HepG2 (cell line): ENCODE measurements around the gene TNFSF10. TPM values are rescaled to one million over a fixed set of nuclear protein-coding genes. Genes with fewer than 3 reads are reported as not detected.

Source experiments
- ATAC-seq: fragments of 200-7000 bp; cut with Tn5 transposase; 3 replicates; pipeline ENCODE4 v1.9.1; 2020; ENCODE audit warnings: mild to moderate bottlenecking, moderate library complexity
- BruUV-seq: library from RNA; stranded (reverse); fragments of 400-500 nt; replicated peaks from 2 replicates; lab custom pipeline; 2021; lab: Mats Ljungman, UMichigan
- CTCF ChIA-PET: fragments of 300-600 bp; formaldehyde crosslinking; extraction: SDS; loops from one replicate; lab custom pipeline; 2021; ENCODE audit warnings: low total read pairs, inconsistent platforms, low intra/inter-chr PET ratio; lab: Yijun Ruan, JAX
- POLR2A ChIA-PET: fragments of 350-600 bp; sonication (Branson Sonifier 250); formaldehyde crosslinking; loops from one replicate; lab custom pipeline; 2020; ENCODE audit warnings: antibody characterized with exemption, inconsistent platforms; lab: Yijun Ruan, JAX
- DNase-seq: peaks from one replicate; pipeline ENCODE4 v3.0.0-alpha.2; 2015; ENCODE audit warnings: low spot score
- FAIRE-seq: peaks from 3 replicates; lab custom pipeline; 2011; peaks lifted over from hg19 to GRCh38; lab: Jason Lieb, UNC
- H2AFZ ChIP-seq: one replicate; pipeline ENCODE4 v1.6.1; 2011; ENCODE audit warnings: low read length, inconsistent platforms
- H3K27ac ChIP-seq: fragments of 300-600 bp; 3 replicates; pipeline ENCODE4 v1.8.0; 2011; ENCODE audit warnings: mixed run types, mild to moderate bottlenecking, mixed read lengths, low read length, inconsistent platforms; ENCODE audit not compliant: insufficient read depth; ENCODE audit errors: extremely low read length
- H3K27me3 ChIP-seq, 2 experiments: fragments of 200-600 bp in 1 of 2; 2 replicates in 1 of 2; 3 replicates in 1 of 2; pipeline versions ENCODE4 v1.6.0 to v1.8.0; 2011; ENCODE audit warnings: low read length in 2 of 2, mild to moderate bottlenecking in 2 of 2, moderate library complexity in 2 of 2, inconsistent platforms in 1 of 2; ENCODE audit not compliant: insufficient read depth in 2 of 2, control insufficient read depth in 1 of 2
- H3K36me3 ChIP-seq, 2 experiments: fragments of 200-600 bp in 1 of 2; replicated peaks in 1 of 2; 2 replicates in 1 of 2; 3 replicates in 1 of 2; pipeline versions ENCODE4 v1.5.1 to v1.8.0; 2011; ENCODE audit warnings: low read length in 2 of 2, inconsistent platforms in 1 of 2; ENCODE audit not compliant: insufficient read depth in 2 of 2, control insufficient read depth in 1 of 2
- H3K4me1 ChIP-seq: 2 replicates; pipeline ENCODE4 v1.5.1; 2012; ENCODE audit warnings: low read length, inconsistent platforms; ENCODE audit not compliant: insufficient read depth
- H3K4me2 ChIP-seq: 2 replicates; pipeline ENCODE4 v1.6.0; 2011; ENCODE audit warnings: low read depth, low read length, inconsistent platforms
- H3K4me3 ChIP-seq, 3 experiments: fragments of 200-600 bp in 1 of 3; sonication (generic), shearing (Covaris generic) in 1 of 3; replicated peaks in 1 of 3; 2 replicates each; pipeline ENCODE4 v1.5.1; 2011 to 2016; ENCODE audit warnings: low read length in 3 of 3, inconsistent platforms in 2 of 3, low read depth in 2 of 3, mild to moderate bottlenecking in 2 of 3, control low read depth in 1 of 3, mixed read lengths in 1 of 3; ENCODE audit not compliant: insufficient read depth in 1 of 3
- H3K79me2 ChIP-seq: one replicate; pipeline ENCODE4 v1.6.1; 2011; ENCODE audit warnings: low read length, inconsistent platforms; ENCODE audit not compliant: insufficient read depth
- H3K9ac ChIP-seq: 2 replicates; pipeline ENCODE4 v1.6.0; 2011; ENCODE audit warnings: mild to moderate bottlenecking, low read depth, low read length, inconsistent platforms; ENCODE audit not compliant: insufficient read depth
- H3K9me3 ChIP-seq: 2 replicates; pipeline ENCODE4 v1.5.1; 2012; ENCODE audit warnings: mild to moderate bottlenecking, low read length
- H4K20me1 ChIP-seq: 2 replicates; pipeline ENCODE4 v1.6.0; 2011; ENCODE audit warnings: inconsistent platforms, mild to moderate bottlenecking, low read length, moderate library complexity; ENCODE audit not compliant: insufficient read depth
- ASH2L ChIP-seq: fragments of 300-600, 200-600 bp; sonication (generic); IDR thresholded peaks from 2 replicates; pipeline ENCODE4 v1.7.0; 2017; ENCODE audit warnings: low read depth, mild to moderate bottlenecking, moderate library complexity, mixed read lengths, low read length; ENCODE audit not compliant: insufficient read length
- GATAD2A ChIP-seq: IDR thresholded peaks from 2 replicates; pipeline ENCODE4 v1.6.1; 2016
- GPN1 ChIP-seq: sonication (generic); formaldehyde crosslinking; IDR thresholded peaks from 2 replicates; pipeline ENCODE4 v1.5.1; 2020; ENCODE audit warnings: missing genetic modification reagents, borderline replicate concordance
- HHEX ChIP-seq: IDR thresholded peaks from 2 replicates; pipeline ENCODE4 v1.6.1; 2016; ENCODE audit warnings: control low read depth
- HOXD1 ChIP-seq: sonication (generic); formaldehyde crosslinking; IDR thresholded peaks from 2 replicates; pipeline ENCODE4 v1.5.0; 2020; ENCODE audit warnings: missing genetic modification reagents
- NCOA2 ChIP-seq: sonication (generic); formaldehyde crosslinking; IDR thresholded peaks from 2 replicates; pipeline ENCODE4 v1.8.0; 2022; ENCODE audit warnings: inconsistent platforms
- XBP1 ChIP-seq: sonication (generic); formaldehyde crosslinking; IDR thresholded peaks from 2 replicates; pipeline ENCODE4 v1.5.0; 2020; ENCODE audit warnings: missing genetic modification reagents
- YEATS2 ChIP-seq: sonication (generic); formaldehyde crosslinking; IDR thresholded peaks from 2 replicates; pipeline ENCODE4 v1.4.0; 2020; ENCODE audit warnings: missing genetic modification reagents, borderline replicate concordance
- ZBTB8A ChIP-seq: sonication (generic); formaldehyde crosslinking; IDR thresholded peaks from 2 replicates; pipeline ENCODE4 v1.4.0; 2020; ENCODE audit warnings: mild to moderate bottlenecking, low read depth, missing genetic modification reagents, borderline replicate concordance
- ZFX ChIP-seq: sonication (generic); formaldehyde crosslinking; IDR thresholded peaks from 2 replicates; pipeline ENCODE4 v1.4.0; 2020; ENCODE audit warnings: mild to moderate bottlenecking, low read depth, missing genetic modification reagents, moderate library complexity
- ZNF331 ChIP-seq: sonication (generic); formaldehyde crosslinking; IDR thresholded peaks from 2 replicates; pipeline ENCODE4 v1.4.0; 2020; ENCODE audit warnings: missing genetic modification reagents
- ZNF564 ChIP-seq: sonication (generic); formaldehyde crosslinking; IDR thresholded peaks from 2 replicates; pipeline ENCODE4 v1.8.1; 2023; ENCODE audit warnings: mild to moderate bottlenecking, missing genetic modification reagents
- ZNF660 ChIP-seq: sonication (generic); formaldehyde crosslinking; IDR thresholded peaks from 2 replicates; pipeline ENCODE4 v1.5.1; 2020; ENCODE audit warnings: mild to moderate bottlenecking, low read depth, missing genetic modification reagents, borderline replicate concordance
- ZNF782 ChIP-seq: sonication (generic); formaldehyde crosslinking; IDR thresholded peaks from 2 replicates; pipeline ENCODE4 v1.4.0; 2020; ENCODE audit warnings: missing genetic modification reagents, mild to moderate bottlenecking, borderline replicate concordance
- ZNF841 ChIP-seq: sonication (generic); formaldehyde crosslinking; IDR thresholded peaks from 2 replicates; pipeline ENCODE4 v1.8.1; 2023; ENCODE audit warnings: missing genetic modification reagents, borderline replicate concordance
- ZNF878 ChIP-seq: sonication (generic); formaldehyde crosslinking; IDR thresholded peaks from 2 replicates; pipeline ENCODE4 v1.8.1; 2023; ENCODE audit warnings: mild to moderate bottlenecking, missing genetic modification reagents, moderate library complexity
- whole genome bisulfite sequencing: methylation state at CpG from one replicate; pipeline ENCODE4 v1.1.6; 2017; ENCODE audit warnings: low lambda C conversion rate; 5-methylcytosine and 5-hydroxymethylcytosine counted together
- in situ Hi-C: cut with HindIII; loops from 2 replicates; pipeline ENCODE4 v1.10.0; 2017; ENCODE audit warnings: low pct_unique_long_range_greater_than_20kb; ENCODE audit not compliant: extremely low pct_ligation_motif_present
- intact Hi-C: fragments of 100-400 bp; cut with micrococcal nuclease; formaldehyde crosslinking; loops from one replicate; pipeline ENCODE4 v1.10.0; 2022; ENCODE audit not compliant: unreplicated experiment
- polyA plus RNA-seq, 8 experiments: library from polyadenylated mRNA; depleted of rRNA in 3 of 8; stranded (reverse) in 7 of 8; unstranded in 1 of 8; fragments of >200 nt; fragmentation: Illumina TruSeq in 4 of 8; extraction: Trizol in 4 of 8; gene quantifications; 2 replicates each; pipeline versions ENCODE4 v1.2.1 to v1.2.3, GENCODE V29; 2011 to 2016; ENCODE audit warnings: low read depth in 4 of 8, missing spikeins in 1 of 8, mixed read lengths in 1 of 8; ENCODE audit not compliant: insufficient read depth in 1 of 8
- total RNA-seq, 5 experiments: library from RNA; depleted of rRNA; stranded (reverse); fragments of >200 nt; fragmentation: Illumina TruSeq; extraction: Trizol; gene quantifications; 2 replicates each; pipeline ENCODE4 v1.2.3, GENCODE V29; 2016; ENCODE audit warnings: low read depth in 1 of 5
- TF ChIP-seq, protein P1 (sequence below), 2 experiments: IDR thresholded peaks; 2 replicates each; pipeline ENCODE4 v1.6.1; 2011 to 2012; ENCODE audit warnings: low read length in 2 of 2, borderline replicate concordance in 1 of 2, low read depth in 1 of 2, mild to moderate bottlenecking in 1 of 2, moderate library complexity in 1 of 2
- TF ChIP-seq, protein P2 (sequence below), 2 experiments: sonication (generic) in 1 of 2; formaldehyde crosslinking in 1 of 2; IDR thresholded peaks; 2 replicates each; pipeline versions ENCODE4 v1.4.0 to v1.6.1; 2018 to 2020; ENCODE audit warnings: missing genetic modification reagents in 2 of 2, borderline replicate concordance in 1 of 2, low read depth in 1 of 2, mild to moderate bottlenecking in 1 of 2, missing biosample characterization in 1 of 2

TNFSF10 gene
- total and polyA plus RNA-seq, 2 of the 13 experiments (the other 11 are each of a cell fraction or from before 2014, with no cell fraction given): 8.4 to 9.9 TPM

DNA sequence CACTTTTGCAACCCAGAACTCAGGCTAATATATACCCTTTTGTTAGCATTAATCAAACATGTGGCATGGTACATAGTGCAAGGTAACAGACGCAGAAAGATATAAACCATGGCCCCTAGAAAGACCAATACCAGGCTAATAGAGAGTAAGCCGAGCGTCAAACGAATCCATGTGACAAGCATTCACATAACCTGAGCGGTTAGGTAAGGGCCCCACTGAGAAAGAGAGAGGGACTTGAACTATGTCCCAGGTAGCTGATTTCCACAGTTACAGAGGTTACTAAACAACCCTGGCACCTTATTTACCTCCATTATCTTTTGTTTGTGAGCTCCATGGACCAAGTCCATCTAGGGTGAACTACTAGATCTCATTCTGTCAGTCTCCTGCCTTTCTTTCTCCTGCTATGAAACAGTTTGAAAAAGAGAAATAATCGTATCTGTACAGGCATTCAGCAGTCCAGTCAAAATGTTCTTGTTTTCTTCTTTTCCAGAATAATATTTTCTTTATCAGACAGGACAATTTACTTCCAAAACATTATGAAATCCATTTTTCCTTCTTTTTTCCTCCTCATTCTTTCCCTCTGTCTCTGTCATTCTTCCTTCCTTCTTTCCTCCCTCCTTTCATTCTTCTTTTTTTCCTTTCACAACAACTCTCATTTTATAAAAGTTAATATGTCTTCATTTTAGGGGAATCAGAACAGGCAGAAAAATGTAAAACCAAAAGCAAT, 30.5 kb upstream of the TNFSF10 start:
- H4K20me1 ChIP-seq: no peaks in the 10 kb centered on the region
- H3K79me2 ChIP-seq: no peaks in the 10 kb centered on the region
- FAIRE-seq (peak; percentile 84), DNase-seq (peak; percentile 94), ATAC-seq (peak; percentile 98)
- in situ Hi-C loops (no loop called here), intact Hi-C loops (loop anchor here (2.0 kb wide), 1 partner anchor 43 kb away; no protein-coding TSS in a partner anchor)
- peak overlapping the region; percentile 92 for H3K27ac ChIP-seq
- CTCF ChIA-PET: no interaction called here
- 2% methylated on average over 6 of the region's 6 CpGs for WGBS
- no peaks in the 10 kb centered on the region for H3K27me3 ChIP-seq
- POLR2A ChIA-PET: interaction anchor here (0.8 to 1.5 kb wide), 6 partner anchors 9 to 64 kb away, joined by 3 to 8 read pairs (median 5); partner anchors contain the start of gene TNFSF10
- H3K9me3 ChIP-seq: no peaks in the 10 kb centered on the region
- H3K4me2 ChIP-seq: peak overlapping the region; percentile 60
- H3K4me1 ChIP-seq: peaks cover 80% of the 10 kb centered on the region
- H2AFZ ChIP-seq: no peak overlapping the region
- H3K36me3 ChIP-seq: no peaks in the 10 kb centered on the region
- peak overlapping the region in 2 of 3 experiments; percentile 6 to 23; a peak in 2 of 6 replicates for H3K4me3 ChIP-seq
- BruUV-seq: TSS peak; percentile 85
- peak overlapping the region; percentile 56 for H3K9ac ChIP-seq
- TF ChIP-seq GATAD2A (CRISPR knock-in tag) (peak; percentile 95), ASH2L (peak; percentile 70), HOXD1 (peak; percentile 50; the same call in 1 of the 2 replicates), ZNF878 (peak; percentile 74; the same call in 1 of the 2 replicates), ZNF564 (peak; percentile 80), ZNF782 (CRISPR knock-in tag) (no peak), NCOA2 (CRISPR knock-in tag) (peak; percentile 90), YEATS2 (CRISPR knock-in tag) (peak; percentile 33; the same call in 1 of the 2 replicates), ZNF660 (CRISPR knock-in tag) (no peak), ZFX (CRISPR knock-in tag) (peak; percentile 80), ZNF331 (CRISPR knock-in tag) (peak; percentile 75), GPN1 (CRISPR knock-in tag) (no peak), XBP1 (CRISPR knock-in tag) (0 out of 2 replicates have a peak, but pooled peaks have one; percentile 55), ZNF841 (CRISPR knock-in tag) (no peak), HHEX (0 out of 2 replicates have a peak, but pooled peaks have one; percentile 12), ZBTB8A (CRISPR knock-in tag) (0 out of 2 replicates have a peak, but pooled peaks have one; percentile 48)
- TF ChIP-seq, protein P1, sequence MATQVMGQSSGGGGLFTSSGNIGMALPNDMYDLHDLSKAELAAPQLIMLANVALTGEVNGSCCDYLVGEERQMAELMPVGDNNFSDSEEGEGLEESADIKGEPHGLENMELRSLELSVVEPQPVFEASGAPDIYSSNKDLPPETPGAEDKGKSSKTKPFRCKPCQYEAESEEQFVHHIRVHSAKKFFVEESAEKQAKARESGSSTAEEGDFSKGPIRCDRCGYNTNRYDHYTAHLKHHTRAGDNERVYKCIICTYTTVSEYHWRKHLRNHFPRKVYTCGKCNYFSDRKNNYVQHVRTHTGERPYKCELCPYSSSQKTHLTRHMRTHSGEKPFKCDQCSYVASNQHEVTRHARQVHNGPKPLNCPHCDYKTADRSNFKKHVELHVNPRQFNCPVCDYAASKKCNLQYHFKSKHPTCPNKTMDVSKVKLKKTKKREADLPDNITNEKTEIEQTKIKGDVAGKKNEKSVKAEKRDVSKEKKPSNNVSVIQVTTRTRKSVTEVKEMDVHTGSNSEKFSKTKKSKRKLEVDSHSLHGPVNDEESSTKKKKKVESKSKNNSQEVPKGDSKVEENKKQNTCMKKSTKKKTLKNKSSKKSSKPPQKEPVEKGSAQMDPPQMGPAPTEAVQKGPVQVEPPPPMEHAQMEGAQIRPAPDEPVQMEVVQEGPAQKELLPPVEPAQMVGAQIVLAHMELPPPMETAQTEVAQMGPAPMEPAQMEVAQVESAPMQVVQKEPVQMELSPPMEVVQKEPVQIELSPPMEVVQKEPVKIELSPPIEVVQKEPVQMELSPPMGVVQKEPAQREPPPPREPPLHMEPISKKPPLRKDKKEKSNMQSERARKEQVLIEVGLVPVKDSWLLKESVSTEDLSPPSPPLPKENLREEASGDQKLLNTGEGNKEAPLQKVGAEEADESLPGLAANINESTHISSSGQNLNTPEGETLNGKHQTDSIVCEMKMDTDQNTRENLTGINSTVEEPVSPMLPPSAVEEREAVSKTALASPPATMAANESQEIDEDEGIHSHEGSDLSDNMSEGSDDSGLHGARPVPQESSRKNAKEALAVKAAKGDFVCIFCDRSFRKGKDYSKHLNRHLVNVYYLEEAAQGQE (IDR thresholded peaks at IDR 0.05; ENCODE audit: borderline replicate concordance in 1 of 2, low read depth in 1 of 2, low read length in 2 of 2): peak in 1 of 2 experiments; percentile 61; a peak in 1 of 4 replicates
- TF ChIP-seq, protein P2, sequence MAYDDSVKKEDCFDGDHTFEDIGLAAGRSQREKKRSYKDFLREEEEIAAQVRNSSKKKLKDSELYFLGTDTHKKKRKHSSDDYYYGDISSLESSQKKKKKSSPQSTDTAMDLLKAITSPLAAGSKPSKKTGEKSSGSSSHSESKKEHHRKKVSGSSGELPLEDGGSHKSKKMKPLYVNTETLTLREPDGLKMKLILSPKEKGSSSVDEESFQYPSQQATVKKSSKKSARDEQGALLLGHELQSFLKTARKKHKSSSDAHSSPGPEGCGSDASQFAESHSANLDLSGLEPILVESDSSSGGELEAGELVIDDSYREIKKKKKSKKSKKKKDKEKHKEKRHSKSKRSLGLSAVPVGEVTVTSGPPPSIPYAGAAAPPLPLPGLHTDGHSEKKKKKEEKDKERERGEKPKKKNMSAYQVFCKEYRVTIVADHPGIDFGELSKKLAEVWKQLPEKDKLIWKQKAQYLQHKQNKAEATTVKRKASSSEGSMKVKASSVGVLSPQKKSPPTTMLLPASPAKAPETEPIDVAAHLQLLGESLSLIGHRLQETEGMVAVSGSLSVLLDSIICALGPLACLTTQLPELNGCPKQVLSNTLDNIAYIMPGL (CRISPR knock-in tag; IDR thresholded peaks at IDR 0.05; ENCODE audit: borderline replicate concordance in 1 of 2, low read depth in 1 of 2): peak in 1 of 2 experiments; percentile 59; a peak in 1 of 4 replicates
